GM15510 (cell line): ENCODE measurements around the gene GALNS.

Source experiments
- POLR2A ChIP-seq: IDR thresholded peaks from 3 replicates; pipeline ENCODE4 v1.6.1; 2011; ENCODE audit warnings: borderline replicate concordance; ENCODE audit not compliant: insufficient read length; ENCODE audit errors: extremely low read depth

GALNS gene

GRCh38 chr16:88803264-88803987 lies 53.3 kb downstream of the GALNS start, which contains the start of gene CDT1:
CDT1 (plus strand) TSS chr16:88803789; CDS start chr16:88803832, 43 bp downstream.
- peak; percentile 73 for TF ChIP-seq POLR2A

- no peak for TF ChIP-seq POLR2A
Measured at GRCh38 chr16:88800277-88800592, 56.5 kb downstream of the GALNS start.

GRCh38 chr16:88799569-88800276 lies 57.0 kb downstream of the GALNS start:
- no peak for TF ChIP-seq POLR2A

- TF ChIP-seq POLR2A, result no peak
Measured at GRCh38 chr16:88798772-88799455, 57.8 kb downstream of the GALNS start.

- TF ChIP-seq POLR2A, result no peak
Measured at GRCh38 chr16:88798073-88798472, 58.7 kb downstream of the GALNS start.

- TF ChIP-seq POLR2A, result no peak
Measured at GRCh38 chr16:88796278-88796677, 60.5 kb downstream of the GALNS start.

GRCh38 chr16:88793251-88793954 lies 63.3 kb downstream of the GALNS start:
- no peak for TF ChIP-seq POLR2A

- TF ChIP-seq POLR2A, result no peak
Measured at GRCh38 chr16:88792668-88793250, 64.0 kb downstream of the GALNS start.

GRCh38 chr16:88792078-88792550 lies 64.6 kb downstream of the GALNS start:
- TF ChIP-seq POLR2A, result no peak

GRCh38 chr16:88790312-88791211 lies 66.2 kb downstream of the GALNS start:
- TF ChIP-seq POLR2A, result no peak

- TF ChIP-seq POLR2A, result no peak
Measured at GRCh38 chr16:88789594-88789993, 67.2 kb downstream of the GALNS start.

GRCh38 chr16:88787579-88788314 lies 69.0 kb downstream of the GALNS start:
- TF ChIP-seq POLR2A, result no peak
